HepG2 (cell line): Measurements from ENCODE around the gene SPTBN5.

Experiments used
- HDAC6 ChIP-seq: fragments of 200-600 bp; sonication (generic); IDR thresholded peaks from 2 replicates; pipeline ENCODE4 v1.7.0; 2017; ENCODE audit warnings: mild to moderate bottlenecking, antibody characterized with exemption, low read length, low read depth
- NFRKB ChIP-seq: fragments of 450-650 bp; IDR thresholded peaks from 2 replicates; pipeline ENCODE4 v1.6.1; 2017
- PATZ1 ChIP-seq: sonication (generic); formaldehyde crosslinking; IDR thresholded peaks from 2 replicates; pipeline ENCODE4 v1.4.0; 2020; ENCODE audit warnings: missing genetic modification reagents
- TAF1 ChIP-seq: sonication (generic); formaldehyde crosslinking; IDR thresholded peaks from 2 replicates; pipeline ENCODE4 v1.4.0; 2020; ENCODE audit warnings: missing genetic modification reagents
- THYN1 ChIP-seq: sonication (generic); formaldehyde crosslinking; IDR thresholded peaks from 2 replicates; pipeline ENCODE4 v1.8.1; 2023; ENCODE audit warnings: low read depth, mild to moderate bottlenecking, moderate library complexity, missing genetic modification reagents, borderline replicate concordance

- no peak for TF ChIP-seq TAF1 (CRISPR knock-in tag)
- TF ChIP-seq THYN1 (CRISPR knock-in tag), result no peak
- no peak for TF ChIP-seq NFRKB
- TF ChIP-seq HDAC6, result no peak
- no peak for TF ChIP-seq PATZ1 (CRISPR knock-in tag)
These were observed 21.6 kb downstream of the SPTBN5 start for GRCh38 chr15:41872166-41872747.
